Stimulated activated naive CD8-positive, alpha-beta T cell treated with anti-CD3 and anti-CD28 coated beads, Interleukin-15, Interleukin-2, amounts not matched to agents 100 U/mL and 50 U/mL, for 24 hours (primary cell): Measurements from ENCODE around the gene IL33.

Experiments
- ATAC-seq: fragments of 150-1000 bp; cut with Tn5 transposase; one replicate; pipeline ENCODE4 v1.10.0; 2021
- DNase-seq: peaks from one replicate; pipeline ENCODE4 v3.0.0; 2021

IL33 gene

DNA sequence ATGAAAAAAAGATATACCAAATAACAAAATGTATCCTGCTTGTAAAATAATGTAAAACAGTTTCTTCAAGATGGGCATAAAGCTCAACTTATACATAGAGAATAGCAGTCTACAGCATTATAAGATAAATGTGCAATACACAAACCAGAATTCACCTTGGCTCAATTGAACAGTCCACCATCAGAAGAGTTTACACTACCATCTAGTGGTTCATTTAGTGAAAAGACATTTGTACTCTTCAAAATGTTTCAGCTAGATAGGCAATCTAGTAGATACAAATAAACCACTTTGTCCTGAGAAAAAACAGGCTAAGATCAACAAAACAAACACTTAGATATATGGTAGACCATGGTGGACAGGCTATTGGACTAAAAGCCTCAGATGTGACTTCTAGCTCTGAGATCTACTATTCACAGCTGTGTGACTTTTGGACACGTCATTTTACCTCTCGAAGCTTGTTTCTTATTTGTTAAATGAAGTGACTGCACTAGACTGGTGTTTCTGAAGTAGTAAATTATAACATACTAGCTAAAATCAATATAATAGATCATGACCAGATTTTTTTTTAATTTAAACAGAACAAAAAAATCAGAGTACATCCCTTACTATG is 90.5 kb downstream of the IL33 start:
- DNase-seq: no peak
- no peak for ATAC-seq
